ENCODE data around the gene DLEC1. TPM values are rescaled to one million over a fixed set of nuclear protein-coding genes. Genes with fewer than 3 reads are reported as not detected.
A peak's percentile ranks its signal among the peaks of the same experiment; 100 is the strongest.
"Not testable (repeated sequence)": the region's sequence is repeated elsewhere in the genome, so short reads cannot be mapped to it uniquely, and the experiment has no call there.

The DLEC1 gene
- total RNA-seq, 2 experiments from 2014 or later = 0.70 to 1.1 TPM

DNA sequence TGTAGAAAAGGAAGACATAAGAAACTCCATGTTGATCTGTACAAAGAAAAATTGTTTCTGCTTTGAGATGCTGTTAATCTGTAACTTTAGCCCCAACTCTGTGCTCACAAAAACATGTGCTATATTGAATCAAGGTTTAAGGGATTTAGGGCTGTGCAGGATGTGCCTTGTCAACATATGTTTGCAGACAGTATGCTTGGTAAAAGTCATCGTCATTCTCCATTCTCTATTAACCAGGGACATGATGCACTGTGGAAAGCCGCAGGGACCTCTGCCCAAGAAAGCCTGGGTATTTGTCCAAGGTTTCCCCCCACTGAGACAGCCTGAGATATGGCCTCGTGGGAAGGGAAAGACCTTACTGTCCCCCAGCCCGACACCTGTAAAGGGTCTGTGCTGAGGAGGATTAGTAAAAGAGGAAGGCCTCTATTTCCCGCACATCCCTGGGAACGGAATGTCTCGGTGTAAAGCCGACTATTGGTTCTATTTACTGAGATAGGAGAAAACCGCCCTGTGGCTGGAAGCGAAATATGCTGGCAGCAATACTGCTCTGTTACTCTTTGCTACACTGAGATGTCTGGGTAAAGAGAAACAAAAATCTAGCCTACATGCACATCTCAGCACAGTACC, 95.6 kb downstream of the DLEC1 start:
- H3K4me3 Mint-ChIP-seq = peak overlapping the region; percentile 80
- POLR2A ChIA-PET = not testable (repeated sequence)

DNA sequence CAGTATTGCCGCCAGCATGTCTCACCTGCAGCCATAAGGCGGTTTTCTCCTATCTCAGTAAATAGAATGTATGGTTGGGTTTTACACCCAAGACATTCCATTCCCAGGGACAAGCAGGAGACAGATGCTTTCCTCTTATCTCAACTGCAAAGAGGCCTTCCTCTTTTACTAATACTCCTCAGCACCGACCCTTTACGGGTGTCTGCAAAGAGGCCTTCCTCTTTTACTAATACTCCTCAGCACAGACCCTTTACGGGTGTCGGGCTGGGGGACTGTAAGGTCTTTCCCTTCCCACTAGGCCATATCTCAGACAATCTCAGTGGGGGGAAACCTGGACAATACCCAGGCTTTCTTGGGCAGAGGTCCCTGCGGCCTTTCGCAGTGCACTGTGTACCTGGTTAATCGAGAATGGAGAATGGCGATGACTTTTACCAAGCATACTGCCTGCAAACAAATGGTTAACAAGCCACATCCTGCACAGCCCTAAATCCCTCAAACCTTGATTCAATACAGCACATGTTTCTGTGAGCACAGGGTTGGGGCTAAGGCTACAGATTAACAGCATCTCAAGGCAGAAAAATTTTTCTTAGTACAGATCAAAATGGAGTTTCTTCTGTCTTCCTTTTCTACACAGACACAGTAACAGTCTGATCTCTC, 96.7 kb downstream of the DLEC1 start:
- POLR2A ChIA-PET = interaction anchor here (0.8 to 3.7 kb wide), 4 partner anchors 30 to 1037 kb away, joined by 3 to 70 read pairs (median 8); partner anchors contain the start of genes DLEC1 and OXSR1
- Mint-ChIP-seq H3K4me1 (ENCODE audit: low read depth) (peaks cover 51% of the 10 kb centered on the region), H3K27ac (peak overlapping the region; percentile 74), H3K36me3 (peaks cover 21% of the 10 kb centered on the region), H3K4me3 (peak overlapping the region; percentile 80)
- peak; percentile 43 for DNase-seq
- intact Hi-C loops (cut with micrococcal nuclease) = loop anchor here (2.0 to 5.0 kb wide), 3 partner anchors 69 to 347 kb away; partner anchors contain the start of gene XYLB
- not testable (repeated sequence) for H3K27me3 Mint-ChIP-seq, H3K9me3 Mint-ChIP-seq
- CTCF ChIA-PET = interaction anchor here (1.0 to 2.1 kb wide), 2 partner anchors 211 to 345 kb away, joined by 3 to 11 read pairs; partner anchors contain the start of gene XYLB

More for the DNA sequence above, 95.6 kb downstream of the DLEC1 start:
- not testable (repeated sequence) for H3K27ac Mint-ChIP-seq, DNase-seq, H3K27me3 Mint-ChIP-seq, H3K9me3 Mint-ChIP-seq
- peaks cover 40% of the 10 kb centered on the region for H3K4me1 Mint-ChIP-seq (ENCODE audit: low read depth)
- intact Hi-C loops (cut with micrococcal nuclease) = loop anchor here (5.0 kb wide), 1 partner anchor 348 kb away; no protein-coding TSS in a partner anchor
- peaks cover 28% of the 10 kb centered on the region for H3K36me3 Mint-ChIP-seq
- CTCF ChIA-PET = interaction anchor here (1.2 kb wide), 1 partner anchor 212 kb away, joined by 3 read pairs; the partner anchor contains the start of gene XYLB

DNA sequence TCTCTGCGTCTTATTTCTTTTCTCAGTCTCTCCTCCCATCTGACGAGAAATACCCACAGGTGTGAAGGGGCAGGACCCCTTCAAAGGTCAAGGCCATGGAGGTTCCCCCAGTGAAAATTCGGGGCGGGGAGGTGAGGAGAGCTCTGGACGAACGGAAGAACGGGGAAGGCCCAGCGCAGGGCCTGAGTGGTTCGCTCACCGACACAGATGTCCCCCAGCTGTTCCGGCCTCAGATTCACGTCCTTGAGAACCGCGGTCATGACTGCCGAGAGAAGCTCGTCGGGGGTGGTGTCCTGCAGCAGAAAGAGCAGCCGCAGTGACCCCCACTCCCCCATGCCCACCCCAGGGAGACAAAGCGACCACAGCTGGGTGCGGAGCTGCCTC, 97.4 kb downstream of the DLEC1 start:
- Mint-ChIP-seq H3K27me3 (no peaks in the 10 kb centered on the region), H3K4me1 (ENCODE audit: low read depth) (peaks cover 53% of the 10 kb centered on the region), H3K4me3 (peak overlapping the region; percentile 80), H3K27ac (peak overlapping the region; percentile 74), H3K9me3 (no peaks in the 10 kb centered on the region), H3K36me3 (peaks cover 22% of the 10 kb centered on the region)
- peak; percentile 34 for DNase-seq
- ChIA-PET CTCF (interaction anchor here (1.0 to 2.8 kb wide), 6 partner anchors 18 to 344 kb away, joined by 3 to 15 read pairs (median 4); partner anchors contain the start of genes OXSR1 and XYLB), POLR2A (interaction anchor here (0.8 to 3.7 kb wide), 7 partner anchors 22 to 1036 kb away, joined by 3 to 70 read pairs (median 3); partner anchors contain the start of genes DLEC1 and OXSR1)
- intact Hi-C loops (cut with micrococcal nuclease) = loop anchor here (2.0 to 5.0 kb wide), 3 partner anchors 68 to 346 kb away; partner anchors contain the start of gene XYLB

DNA sequence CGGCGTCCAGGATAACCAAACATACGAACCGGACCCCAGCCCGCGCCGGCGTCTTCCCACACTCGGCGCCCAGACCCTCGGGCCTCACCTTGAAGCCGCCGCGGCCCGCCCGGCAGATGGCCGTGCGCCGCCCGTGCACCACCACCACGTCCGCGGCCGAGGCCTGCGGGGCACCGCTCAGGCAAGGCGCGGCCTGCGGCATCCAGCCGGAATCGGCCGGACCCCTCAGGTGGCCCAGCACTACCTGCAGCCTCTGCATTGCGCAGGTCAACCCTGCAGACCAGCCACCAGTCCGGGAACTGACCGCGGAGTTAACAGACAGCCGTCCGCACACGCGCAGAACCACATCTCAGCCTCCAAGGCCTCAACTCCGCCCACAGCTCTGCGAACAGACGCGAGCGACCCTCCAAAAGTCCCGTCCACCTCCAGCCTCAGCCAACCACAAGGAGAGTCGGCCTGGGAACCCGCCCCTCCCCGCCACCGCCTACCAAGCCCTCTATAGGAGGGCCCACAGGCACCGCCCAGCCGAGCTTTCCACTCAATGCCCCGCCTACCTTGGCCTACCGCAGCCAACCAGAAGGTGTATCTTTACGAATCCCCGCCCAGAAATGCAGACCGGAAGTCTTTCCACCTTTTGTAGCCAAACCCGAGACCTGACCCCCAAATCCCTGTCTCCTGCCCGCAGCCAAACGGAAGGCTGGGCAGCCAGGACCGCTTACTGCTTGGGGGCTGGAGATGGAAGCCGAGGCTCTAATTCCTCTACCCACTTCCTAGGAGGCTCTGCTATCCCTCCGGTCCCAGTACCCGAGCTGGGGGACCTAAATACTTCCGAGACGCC, 98.0 kb downstream of the DLEC1 start, which contains the start of gene ACAA1:
TSS of gene ACAA1 (minus strand) at position 351 of the 838 bp plus-strand sequence. CDS start at position 259, 92 bp downstream.
- H3K27ac Mint-ChIP-seq = peak within 1 kb of the TSS; percentile 93
- peaks cover 28% of the 10 kb centered on the region for H3K36me3 Mint-ChIP-seq
- H3K27me3 Mint-ChIP-seq = no peaks in the 10 kb centered on the region
- ChIA-PET POLR2A (interaction anchor here (0.8 to 3.7 kb wide), 9 partner anchors 12 to 1036 kb away, joined by 3 to 70 read pairs (median 3); partner anchors contain the start of genes DLEC1 and OXSR1), CTCF (interaction anchor here (1.0 to 2.8 kb wide), 9 partner anchors 19 to 343 kb away, joined by 3 to 15 read pairs (median 6); partner anchors contain the start of genes OXSR1 and XYLB)
- H3K4me1 Mint-ChIP-seq (ENCODE audit: low read depth) = peaks cover 55% of the 10 kb centered on the region
- DNase-seq = peak; percentile 99
- peak within 1 kb of the TSS; percentile 80 for H3K4me3 Mint-ChIP-seq
- H3K9me3 Mint-ChIP-seq = no peaks in the 10 kb centered on the region
- intact Hi-C loops (cut with micrococcal nuclease) = loop anchor here (1.0 to 5.0 kb wide), 9 partner anchors 28 to 359 kb away; partner anchors contain the start of genes ACVR2B, EXOG, OXSR1 and XYLB

DNA sequence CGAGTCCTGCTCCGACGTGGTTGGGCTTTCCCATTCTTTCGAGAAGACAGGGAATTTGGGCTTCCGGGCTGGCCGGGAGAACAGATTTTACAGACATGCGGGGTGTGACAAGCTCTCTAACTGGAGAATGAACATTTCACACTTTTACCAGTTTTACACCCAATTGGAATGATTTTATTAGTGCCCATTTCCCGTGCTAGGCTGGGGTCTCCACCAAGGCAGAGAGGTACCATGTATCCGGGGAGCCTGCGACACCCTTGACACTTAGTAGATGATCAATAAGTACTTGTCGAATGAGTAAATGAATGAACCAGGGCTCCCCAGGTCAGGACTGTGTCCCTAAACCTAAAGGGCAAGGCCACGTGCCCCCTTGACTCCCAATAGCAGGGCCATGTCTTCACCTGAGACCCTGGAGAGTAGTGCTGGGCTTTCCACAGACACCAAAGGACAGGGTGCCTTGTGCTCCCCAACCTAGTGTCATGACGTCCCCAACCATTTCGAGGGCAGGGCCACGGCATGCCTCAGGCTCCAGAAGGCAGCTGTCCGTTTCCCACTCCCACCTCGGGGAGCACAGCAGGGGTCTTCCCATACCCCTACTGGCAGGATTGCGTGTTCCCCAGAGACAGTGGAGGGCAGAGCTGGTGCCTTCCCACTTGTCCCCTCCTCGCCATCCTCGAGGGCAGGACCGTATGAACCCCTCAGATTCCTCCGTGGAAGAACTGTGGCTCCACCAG, 98.8 kb downstream of the DLEC1 start:
- Mint-ChIP-seq H3K27me3 (no peaks in the 10 kb centered on the region), H3K4me1 (ENCODE audit: low read depth) (peaks cover 55% of the 10 kb centered on the region), H3K9me3 (no peaks in the 10 kb centered on the region), H3K4me3 (peak overlapping the region; percentile 80), H3K27ac (peak overlapping the region; percentile 93), H3K36me3 (peaks cover 31% of the 10 kb centered on the region)
- peak; percentile 52 for DNase-seq
- ChIA-PET CTCF (interaction anchor here (1.1 to 2.8 kb wide), 7 partner anchors 20 to 209 kb away, joined by 4 to 15 read pairs (median 6); partner anchors contain the start of genes OXSR1 and XYLB), POLR2A (interaction anchor here (0.9 to 3.7 kb wide), 6 partner anchors 11 to 359 kb away, joined by 3 to 70 read pairs (median 4); partner anchors contain the start of genes DLEC1 and OXSR1)
- intact Hi-C loops (cut with micrococcal nuclease) = loop anchor here (1.0 to 5.0 kb wide), 9 partner anchors 28 to 359 kb away; partner anchors contain the start of genes ACVR2B, EXOG, OXSR1 and XYLB

DNA sequence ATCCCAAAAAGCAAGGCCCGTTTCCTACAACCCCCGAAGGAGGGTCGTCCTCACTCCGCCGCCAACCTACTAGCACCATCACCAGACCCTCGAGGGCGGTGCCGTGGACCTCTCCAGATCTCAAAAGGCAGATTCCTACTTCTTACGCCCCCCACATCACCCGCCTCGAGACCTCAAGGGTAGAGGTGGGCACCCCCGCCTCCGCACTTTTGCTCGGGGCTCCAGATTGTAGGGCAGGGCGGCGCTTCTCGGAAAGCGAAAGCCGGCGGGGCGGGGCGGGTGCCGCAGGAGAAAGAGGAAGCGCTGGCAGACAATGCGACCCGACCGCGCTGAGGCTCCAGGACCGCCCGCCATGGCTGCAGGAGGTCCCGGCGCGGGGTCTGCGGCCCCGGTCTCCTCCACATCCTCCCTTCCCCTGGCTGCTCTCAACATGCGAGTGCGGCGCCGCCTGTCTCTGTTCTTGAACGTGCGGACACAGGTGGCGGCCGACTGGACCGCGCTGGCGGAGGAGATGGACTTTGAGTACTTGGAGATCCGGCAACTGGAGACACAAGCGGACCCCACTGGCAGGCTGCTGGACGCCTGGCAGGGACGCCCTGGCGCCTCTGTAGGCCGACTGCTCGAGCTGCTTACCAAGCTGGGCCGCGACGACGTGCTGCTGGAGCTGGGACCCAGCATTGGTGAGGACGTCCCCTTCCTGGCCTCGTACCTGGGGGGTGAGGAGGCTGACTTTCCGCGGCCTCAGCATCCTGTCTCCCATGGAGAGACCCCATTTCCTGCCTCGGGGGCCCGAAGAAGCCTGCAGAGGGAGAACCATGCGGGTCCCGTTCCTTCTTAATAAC, 99.6 kb downstream of the DLEC1 start, which contains the start of gene MYD88:
TSS of gene MYD88 (plus strand) at position 313 of the 842 bp plus-strand sequence. CDS start at position 353, 40 bp downstream.
- ChIA-PET POLR2A (interaction anchor here (0.9 to 3.7 kb wide), 3 partner anchors 27 to 99 kb away, joined by 3 to 70 read pairs (median 12); partner anchors contain the start of genes DLEC1 and OXSR1), CTCF (interaction anchor here (1.1 to 2.8 kb wide), 6 partner anchors 25 to 208 kb away, joined by 3 to 15 read pairs (median 6); partner anchors contain the start of genes OXSR1 and XYLB)
- Mint-ChIP-seq H3K27ac (peak within 1 kb of the TSS; percentile 93), H3K4me1 (ENCODE audit: low read depth) (peaks cover 51% of the 10 kb centered on the region), H3K27me3 (no peaks in the 10 kb centered on the region), H3K9me3 (no peaks in the 10 kb centered on the region), H3K4me3 (peak within 1 kb of the TSS; percentile 80), H3K36me3 (peaks cover 29% of the 10 kb centered on the region)
- intact Hi-C loops (cut with micrococcal nuclease) = loop anchor here (5.0 kb wide), 1 partner anchor 344 kb away; no protein-coding TSS in a partner anchor
- peak; percentile 90 for DNase-seq

DNA sequence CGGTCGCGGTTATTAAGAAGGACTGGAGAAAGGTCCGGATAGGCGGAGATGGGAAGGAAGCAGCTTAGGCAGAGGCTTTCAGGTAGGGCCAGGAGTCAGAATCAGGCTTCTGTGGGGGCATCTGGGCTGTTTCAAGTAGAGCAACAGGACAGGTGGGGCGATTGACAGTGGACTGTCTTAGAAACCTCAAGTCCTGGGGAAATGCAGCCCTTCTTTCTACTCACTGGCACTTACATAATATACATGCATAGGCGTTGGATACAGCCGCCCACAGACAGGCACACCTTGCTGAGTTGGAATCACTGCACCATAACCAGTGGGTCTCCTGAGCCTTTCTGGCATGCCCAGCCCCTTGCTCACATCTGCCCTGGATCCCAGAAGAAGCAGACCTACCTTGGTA, 100.2 kb downstream of the DLEC1 start:
- Mint-ChIP-seq H3K27me3 (no peaks in the 10 kb centered on the region), H3K4me3 (peak overlapping the region; percentile 80), H3K36me3 (peaks cover 26% of the 10 kb centered on the region), H3K27ac (peak overlapping the region; percentile 93), H3K4me1 (ENCODE audit: low read depth) (peaks cover 46% of the 10 kb centered on the region), H3K9me3 (no peaks in the 10 kb centered on the region)
- intact Hi-C loops (cut with micrococcal nuclease) = loop anchor here (5.0 kb wide), 1 partner anchor 343 kb away; no protein-coding TSS in a partner anchor
- ChIA-PET POLR2A (interaction anchor here (0.9 to 3.7 kb wide), 2 partner anchors 26 to 100 kb away, joined by 3 to 70 read pairs; partner anchors contain the start of genes DLEC1 and OXSR1), CTCF (interaction anchor here (1.3 to 2.8 kb wide), 5 partner anchors 24 to 207 kb away, joined by 3 to 15 read pairs (median 7); partner anchors contain the start of genes OXSR1 and XYLB)
- no peak for DNase-seq

DNA sequence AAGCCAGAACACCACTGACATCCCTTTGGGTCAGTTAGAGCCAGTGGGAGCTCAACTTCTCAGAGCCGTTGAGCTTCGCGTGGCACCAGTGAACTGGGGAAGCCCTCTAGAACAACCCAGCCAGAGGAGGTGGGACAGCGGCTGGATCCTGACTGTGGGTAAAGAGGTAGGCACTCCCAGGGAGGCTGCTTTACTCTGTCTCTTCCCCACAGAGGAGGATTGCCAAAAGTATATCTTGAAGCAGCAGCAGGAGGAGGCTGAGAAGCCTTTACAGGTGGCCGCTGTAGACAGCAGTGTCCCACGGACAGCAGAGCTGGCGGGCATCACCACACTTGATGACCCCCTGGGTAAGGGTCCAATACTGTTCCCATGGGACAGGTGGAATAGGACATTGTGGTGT, 100.6 kb downstream of the DLEC1 start:
- Mint-ChIP-seq H3K4me3 (peak overlapping the region; percentile 80), H3K27ac (no peak overlapping the region), H3K9me3 (no peaks in the 10 kb centered on the region), H3K27me3 (no peaks in the 10 kb centered on the region), H3K36me3 (peaks cover 22% of the 10 kb centered on the region), H3K4me1 (ENCODE audit: low read depth) (peaks cover 43% of the 10 kb centered on the region)
- intact Hi-C loops (cut with micrococcal nuclease) = loop anchor here (5.0 kb wide), 1 partner anchor 343 kb away; no protein-coding TSS in a partner anchor
- no peak for DNase-seq
- POLR2A ChIA-PET = interaction anchor here (0.9 to 3.7 kb wide), 3 partner anchors 25 to 101 kb away, joined by 3 to 70 read pairs (median 9); partner anchors contain the start of genes DLEC1 and OXSR1
- CTCF ChIA-PET = interaction anchor here (1.3 to 2.8 kb wide), 4 partner anchors 24 to 207 kb away, joined by 3 to 11 read pairs (median 6); partner anchors contain the start of gene XYLB

Data from activated CD4-positive, alpha-beta memory T cell treated with anti-CD3 and anti-CD28 coated beads for 36 hours (primary cell).